HG03097 (cell line): ENCODE results near the gene SIGLEC7.

ENCODE experiments used
- ATAC-seq: cut with Tn5 transposase; IDR thresholded peaks from one replicate; pipeline ENCODE4 v1.9.1; 2021; ENCODE audit not compliant: unreplicated experiment, low FRiP score

Gene SIGLEC7

DNA sequence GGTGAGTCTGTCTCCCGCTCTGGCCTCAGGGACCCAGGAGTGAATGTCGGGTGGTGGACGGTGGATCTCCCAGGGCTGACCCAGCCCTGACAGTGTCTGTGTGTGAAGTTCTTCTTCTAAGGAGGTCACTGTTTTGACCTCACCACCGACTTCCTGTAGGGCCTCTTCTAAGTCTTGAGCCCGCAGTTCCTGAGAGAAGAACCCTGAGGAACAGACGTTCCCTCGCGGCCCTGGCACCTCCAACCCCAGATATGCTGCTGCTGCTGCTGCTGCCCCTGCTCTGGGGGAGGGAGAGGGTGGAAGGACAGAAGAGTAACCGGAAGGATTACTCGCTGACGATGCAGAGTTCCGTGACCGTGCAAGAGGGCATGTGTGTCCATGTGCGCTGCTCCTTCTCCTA, at the start of gene SIGLEC7:
Gene SIGLEC7, plus strand, starts transcription at position 183 of the 400 bp plus-strand sequence. Its CDS starts 69 bp downstream, at position 252.
- no peak for ATAC-seq

DNA sequence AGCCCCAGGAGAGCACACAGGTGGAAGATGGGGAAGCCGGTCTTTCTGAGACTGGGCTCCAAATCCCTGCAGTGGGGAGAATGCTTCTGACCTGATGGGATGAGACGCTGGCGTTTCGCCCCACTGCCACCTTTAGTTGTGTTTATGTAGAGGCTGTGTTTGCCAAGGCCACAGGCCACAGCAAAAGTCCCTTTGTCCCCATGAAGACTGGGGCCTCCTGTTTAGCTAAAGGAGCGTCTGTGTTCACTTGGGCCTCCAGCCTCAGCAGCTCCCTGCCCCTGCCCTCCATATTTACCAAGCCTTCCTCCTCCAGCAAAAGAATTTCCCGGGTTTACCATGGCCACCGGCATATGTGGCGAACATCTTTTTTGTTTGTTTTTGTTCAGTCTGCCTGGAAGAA, 49.0 kb upstream of the SIGLEC7 start:
- no peak for ATAC-seq

DNA sequence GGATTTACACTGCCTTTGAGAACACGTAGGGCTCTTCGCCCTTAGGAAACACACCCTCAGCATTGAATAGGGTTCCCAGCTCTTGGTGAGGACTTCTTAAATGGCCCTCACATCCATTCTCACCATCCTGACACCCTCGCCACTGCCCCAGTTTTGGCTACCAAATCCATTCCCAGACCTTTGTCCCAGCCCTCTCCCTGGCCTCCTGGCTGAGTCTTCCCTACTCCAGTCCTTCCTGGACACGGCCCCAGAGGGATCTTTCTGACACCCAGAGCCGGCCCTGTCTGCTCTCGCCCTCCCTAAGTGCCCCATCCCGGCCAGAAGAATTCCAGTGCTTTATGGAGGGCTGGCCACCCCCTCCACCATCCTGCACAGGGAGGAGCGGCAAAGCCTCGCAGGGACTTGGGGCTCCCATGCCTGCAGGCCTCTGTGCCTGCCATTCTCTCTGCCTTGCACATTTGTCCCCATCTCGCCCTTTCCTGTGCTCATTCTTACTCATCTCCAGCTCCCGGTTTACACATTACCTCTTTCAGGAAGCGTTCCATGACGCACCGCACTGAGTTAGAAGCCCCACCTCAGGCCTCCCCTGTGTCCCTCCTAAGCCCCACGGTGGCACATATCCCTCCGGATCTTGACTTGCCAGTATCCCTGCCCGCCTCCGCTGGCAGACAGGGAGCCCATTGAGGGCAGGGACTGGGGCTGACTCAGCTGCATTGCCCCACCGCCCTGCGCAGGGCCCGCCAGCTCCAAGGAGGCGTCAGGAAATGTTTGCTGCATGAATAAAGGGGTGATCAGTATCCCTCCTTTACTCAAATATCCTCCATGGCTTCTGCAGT, 48.4 kb upstream of the SIGLEC7 start:
- no peak for ATAC-seq

DNA sequence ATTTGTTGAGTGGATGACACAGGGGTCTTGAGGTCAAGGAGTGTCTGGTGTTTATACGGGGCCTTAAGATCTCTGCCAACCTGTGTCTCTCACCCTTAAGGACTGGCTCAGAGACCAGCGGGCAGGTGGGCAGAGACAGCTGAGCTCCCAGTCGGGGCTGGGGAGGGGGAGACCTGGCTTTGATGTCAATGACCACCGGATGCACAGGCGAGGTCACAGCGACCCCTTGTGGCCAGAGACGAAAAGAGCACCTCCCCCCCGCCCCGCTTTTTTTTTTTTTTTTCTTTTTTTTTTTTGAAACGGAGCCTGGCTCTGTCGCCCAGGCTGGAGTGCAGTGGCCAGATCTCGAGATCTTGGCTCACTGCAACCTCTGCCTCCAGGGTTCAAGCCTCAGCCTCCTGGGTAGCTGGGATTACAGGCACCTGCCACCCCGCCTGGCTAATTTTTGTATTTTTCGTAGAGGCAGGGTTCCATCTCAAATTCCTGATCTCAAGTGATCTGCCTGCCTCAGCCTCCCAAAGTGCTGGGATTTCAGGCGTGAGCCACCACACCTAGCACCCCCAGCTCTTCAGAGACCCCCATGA, 47.3 kb upstream of the SIGLEC7 start:
- ATAC-seq: no peak

DNA sequence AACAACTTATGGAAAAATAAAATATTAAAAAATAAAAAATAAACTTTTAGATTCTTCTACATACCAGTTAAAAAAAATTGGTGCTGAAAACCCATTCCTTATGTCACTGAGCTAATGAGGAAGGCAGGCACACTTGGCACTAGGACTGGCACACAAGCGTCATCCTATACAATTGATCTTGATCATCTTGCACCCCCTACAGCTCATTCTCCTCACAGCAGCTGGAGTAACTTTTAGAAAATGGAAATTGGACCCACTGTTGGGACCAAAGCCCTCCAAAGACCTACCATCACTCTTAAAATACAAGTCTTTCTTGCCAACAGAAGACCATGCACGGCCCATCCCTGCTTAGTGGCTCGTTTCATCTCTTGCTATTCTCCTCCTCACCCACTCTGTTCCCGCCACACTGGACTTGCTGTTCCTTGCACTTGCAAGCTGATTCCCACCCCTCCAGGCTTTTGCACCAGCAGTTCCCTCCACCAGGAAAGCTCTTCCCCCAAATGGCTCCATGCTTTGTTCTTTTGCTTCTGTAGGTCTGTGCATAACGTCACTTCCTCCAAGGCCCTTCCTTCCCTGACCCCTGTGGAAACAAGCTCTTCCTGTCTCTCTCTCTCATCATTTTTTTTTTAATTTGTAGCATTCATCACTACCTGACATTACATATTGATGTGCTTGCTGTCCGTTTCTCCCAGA, 45.5 kb upstream of the SIGLEC7 start:
- ATAC-seq: no peak

DNA sequence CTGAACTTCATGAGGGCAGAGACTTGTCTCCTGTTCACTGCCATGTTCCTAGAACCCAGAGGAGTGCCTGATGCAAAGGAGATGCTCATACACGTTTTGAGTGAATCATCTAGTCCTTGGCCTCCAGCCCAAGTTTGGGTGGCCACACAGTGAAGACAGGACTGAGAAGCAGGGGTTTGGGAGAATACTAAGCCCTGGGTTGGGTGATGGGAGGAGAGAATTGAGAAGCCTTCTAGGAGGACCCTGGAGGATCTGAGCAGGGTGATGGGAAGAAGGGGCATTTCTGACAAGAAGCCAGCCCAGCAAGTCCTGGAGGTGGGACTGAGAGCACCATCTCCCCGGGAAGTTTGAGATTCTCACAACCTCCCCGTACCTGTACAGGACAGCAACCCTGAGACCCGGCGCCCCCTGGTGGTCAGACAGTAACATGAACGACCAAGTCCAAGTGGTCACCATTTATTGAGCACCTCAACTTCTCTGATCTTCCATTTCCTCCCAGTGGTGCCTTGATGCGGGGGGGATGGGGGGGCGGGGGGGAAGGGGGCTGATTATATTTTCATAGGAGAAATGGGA, 44.8 kb upstream of the SIGLEC7 start:
- ATAC-seq: no peak

DNA sequence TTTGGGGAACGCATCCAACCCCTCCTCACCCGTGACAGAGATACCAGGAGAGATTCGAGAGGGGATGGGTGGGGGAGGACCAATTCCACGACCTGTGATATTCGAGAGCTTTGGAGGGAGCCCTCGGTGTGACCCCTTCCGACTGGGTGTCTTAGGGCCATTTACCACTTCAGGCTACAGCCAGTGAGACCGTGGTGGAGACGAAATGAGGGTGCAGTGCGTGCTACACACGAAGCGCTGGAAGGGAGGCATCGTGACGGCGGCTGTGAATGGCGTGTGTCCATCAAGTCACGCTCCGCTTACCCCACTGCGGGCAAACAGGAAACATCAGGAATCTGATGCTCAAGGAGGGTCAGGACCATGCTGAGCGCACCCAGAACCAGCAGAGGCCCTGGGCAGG, 44.3 kb upstream of the SIGLEC7 start:
- no peak for ATAC-seq

DNA sequence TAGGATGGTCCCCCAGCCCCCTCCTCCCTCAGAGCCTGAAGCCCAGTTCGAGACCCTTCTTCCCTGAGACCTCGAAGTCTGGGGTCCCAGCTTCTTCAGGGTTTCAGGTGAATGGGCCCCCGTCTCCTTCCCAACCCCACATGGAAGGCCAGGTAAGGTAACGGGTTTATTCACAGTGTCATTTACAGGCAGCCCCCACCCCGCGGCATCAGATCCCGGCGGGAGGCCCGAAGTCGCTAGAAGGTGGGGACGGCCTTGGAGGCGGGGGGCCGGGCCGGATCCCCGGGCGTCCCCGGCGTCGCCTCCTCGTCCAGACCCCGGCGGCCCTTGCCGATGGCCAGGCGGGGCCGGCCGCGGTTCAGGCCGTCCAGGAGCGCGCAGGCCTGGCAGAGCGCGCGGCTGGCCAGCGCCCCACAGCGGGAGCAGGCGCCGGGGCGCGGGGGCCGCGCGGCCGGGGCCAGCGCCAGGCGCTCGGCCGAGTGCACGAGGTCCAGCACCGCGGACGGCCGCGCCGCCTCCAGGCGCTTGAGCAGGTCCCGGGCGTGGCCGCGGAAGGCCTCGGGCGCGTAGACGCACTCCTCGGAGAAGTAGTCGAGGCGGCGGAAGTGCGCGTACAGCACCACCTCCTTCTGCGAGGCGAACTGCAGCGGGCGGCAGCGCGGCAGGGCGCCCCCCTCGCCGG, 43.6 kb upstream of the SIGLEC7 start:
- no peak for ATAC-seq

DNA sequence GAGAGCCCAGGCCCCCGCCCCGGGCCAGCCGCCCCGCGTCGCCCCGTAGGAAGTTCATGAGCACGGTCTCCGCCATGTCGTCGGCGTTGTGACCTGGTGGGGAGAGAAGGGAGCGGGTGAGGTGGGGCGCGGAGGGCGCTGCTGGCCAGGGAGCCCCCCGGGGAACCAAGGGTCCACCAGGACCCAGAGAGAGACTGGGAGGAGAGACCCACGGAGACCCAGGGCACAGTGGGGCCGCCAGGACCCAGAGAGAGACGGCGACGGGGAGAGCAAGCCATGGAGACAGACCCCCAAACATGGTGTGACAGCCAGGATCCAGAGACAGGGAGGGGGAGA, 43.1 kb upstream of the SIGLEC7 start:
- no peak for ATAC-seq

DNA sequence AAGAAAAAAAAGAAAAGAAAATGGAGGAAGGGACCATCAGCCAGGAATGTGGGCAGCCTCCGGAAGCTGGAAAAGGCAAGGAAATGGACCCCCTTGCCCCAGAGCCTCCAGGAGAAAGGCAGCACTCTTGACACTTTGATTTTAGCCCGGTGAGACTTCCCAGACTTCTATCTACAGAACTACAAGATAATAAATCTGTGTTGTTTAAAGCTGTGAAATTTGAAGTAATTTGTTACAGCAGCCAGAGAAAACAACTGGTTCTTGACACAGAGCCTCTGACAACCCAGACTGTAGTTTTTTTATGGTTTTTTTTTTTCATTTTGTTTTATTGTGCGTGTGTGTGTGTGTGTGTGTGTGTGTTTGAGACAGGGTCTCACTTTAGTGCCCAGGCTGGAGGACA, 41.5 kb upstream of the SIGLEC7 start:
- ATAC-seq: no peak

DNA sequence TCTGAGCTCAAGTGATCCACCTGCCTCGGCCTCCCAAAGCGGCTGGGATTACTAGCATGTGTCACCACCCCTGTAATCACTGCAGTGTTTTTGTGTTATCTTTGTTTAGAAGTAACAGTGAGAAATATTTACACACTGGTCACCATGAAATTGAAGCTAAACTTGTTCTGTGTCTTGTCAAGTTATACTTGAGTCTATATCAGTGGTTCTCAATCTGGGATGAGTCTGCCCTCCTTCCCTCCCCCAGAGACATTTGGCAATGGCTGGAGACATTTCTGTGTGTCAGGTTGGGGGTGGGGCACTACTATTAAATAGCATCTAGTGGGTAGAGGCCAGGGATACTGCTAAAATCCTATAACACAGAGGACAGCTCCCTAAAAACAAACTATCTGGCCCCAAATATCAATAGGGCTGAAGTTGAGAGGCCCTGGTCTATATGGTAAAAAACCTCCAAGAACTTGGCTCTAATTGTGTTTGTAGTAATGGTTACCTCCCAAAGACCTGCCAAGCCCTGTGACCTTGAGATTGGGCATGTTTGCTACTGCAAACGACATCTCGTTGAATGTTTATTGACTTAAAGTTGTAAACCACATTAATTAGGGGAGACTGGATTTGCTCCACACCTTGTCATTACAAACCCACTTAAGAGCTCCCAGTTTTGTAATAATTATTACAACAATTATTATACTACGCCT, 40.8 kb upstream of the SIGLEC7 start:
- no peak for ATAC-seq

DNA sequence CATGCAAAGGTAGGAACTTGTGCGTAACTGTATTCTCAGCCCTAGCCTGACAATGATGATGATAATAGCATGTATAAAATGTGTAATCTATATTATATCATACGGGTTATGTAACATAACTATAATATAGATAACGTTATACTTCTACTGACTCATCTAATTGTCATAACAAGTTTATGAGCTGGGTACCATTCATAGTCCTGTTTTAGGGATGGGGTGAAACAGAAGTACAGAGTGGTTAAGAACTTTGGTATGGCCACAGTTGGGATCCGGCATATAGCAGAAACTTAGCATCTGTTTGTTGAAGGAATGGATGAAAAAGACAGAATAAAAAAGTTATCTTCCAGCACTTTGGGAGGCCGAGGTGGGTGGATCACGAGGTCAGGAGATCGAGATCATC, 39.1 kb upstream of the SIGLEC7 start:
- no peak for ATAC-seq

DNA sequence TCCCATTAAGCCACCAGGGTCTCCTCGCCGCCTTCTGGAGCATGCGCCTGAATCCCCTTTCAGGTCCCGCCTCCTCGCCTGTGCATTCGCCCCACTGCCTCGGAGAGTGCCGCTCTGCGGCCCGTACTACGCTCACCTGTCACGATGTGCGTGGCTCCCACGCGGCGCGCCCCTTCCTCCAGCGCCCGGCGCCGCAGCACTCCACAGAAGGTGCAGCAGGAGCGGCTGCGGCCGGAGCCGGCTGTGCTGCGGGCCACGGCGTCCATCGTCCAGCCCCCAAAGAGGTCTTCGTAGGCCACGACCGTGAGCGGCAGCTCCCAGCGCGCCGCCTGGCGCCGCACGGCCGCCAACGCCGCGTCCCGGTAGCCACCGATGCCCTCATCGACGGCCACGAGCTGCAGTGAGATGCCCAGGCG, 38.2 kb upstream of the SIGLEC7 start:
- no peak for ATAC-seq

DNA sequence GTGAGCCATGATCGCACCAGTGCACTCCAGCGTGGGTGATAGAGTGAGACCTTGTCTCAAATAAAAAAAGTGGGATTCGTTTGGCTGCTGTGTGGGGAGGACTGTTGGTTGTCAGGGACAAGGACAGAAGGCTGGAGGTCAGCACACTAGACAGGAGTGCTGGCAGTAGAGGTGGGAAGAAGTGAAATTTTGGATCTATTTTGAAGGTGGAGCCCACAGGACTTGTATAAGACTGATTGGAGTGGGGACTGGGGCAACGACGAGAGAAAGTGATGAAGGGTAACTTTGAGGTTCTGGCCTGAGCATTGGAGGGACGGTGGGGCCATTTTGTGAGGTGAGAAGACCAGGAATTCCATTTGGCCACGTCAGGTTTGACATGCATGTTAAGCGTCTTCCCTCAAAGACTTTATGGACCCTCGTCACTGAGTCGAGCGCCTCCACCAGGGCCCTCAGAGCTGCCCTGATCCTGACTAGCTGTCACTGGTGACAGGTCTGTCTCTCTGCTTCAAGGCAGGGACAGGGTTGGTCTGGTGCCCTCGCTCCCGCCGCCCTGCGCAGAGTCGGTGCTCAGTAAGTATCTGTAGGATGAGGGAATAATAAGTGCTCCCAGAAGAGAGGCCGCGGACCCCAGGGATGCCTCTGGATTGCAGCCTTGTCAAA, 34.6 kb upstream of the SIGLEC7 start:
- no peak for ATAC-seq

DNA sequence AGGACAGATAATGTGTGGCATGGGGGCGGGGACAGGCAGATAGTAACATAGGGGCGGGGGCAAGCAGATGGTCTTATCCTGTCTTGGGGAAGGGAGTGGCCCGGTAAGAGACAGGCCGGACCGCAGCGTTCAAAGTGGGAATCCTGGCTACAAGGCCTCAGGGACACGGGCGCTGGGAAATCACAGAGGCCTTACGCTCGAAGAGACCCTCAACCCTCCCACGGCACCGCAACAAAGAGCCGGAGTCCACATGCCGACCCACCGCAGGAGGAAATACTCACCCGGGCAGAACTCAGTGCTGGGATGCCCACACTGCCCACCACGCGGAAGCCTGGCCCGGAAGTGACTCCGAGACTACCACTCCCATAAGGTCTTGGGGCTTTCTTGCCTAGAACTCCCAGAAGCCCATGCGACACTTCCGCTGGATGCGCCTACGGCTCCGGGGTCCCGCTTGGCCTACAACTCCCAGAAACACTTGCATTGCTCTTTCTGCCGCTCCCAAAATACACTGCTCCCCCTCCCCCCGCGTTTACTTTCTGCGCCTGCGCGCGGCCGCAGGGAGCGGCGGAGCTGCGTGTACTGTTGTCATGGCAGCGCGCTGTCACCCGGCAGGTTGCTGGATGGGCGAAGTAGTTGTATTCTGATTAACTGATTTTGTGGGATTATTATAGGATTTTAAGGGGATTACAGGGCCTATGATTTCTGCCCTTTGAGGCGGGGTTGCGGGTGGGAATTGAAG, 33.9 kb upstream of the SIGLEC7 start, which contains the start of gene CTU1:
Gene CTU1, minus strand, starts transcription at position 344 of the 739 bp plus-strand sequence. CDS start 3,840 bp downstream, outside the sequence.
- ATAC-seq: peak; percentile 95

DNA sequence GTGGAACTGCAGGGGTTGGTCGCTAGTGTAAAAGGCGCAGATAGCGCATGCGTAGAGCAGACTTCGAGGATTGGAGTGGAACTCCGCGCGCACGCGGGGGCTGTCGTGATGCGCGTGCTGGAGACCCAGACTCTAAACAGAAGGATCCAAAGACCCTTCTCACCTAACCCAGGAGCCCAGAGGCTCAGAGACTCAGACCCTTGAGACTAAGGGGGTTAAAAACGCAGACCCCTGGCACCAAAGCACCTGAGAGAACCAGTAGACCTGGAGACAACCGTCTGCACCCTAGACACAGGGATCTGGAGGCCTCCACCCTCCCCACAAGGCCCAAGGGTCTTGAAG, 33.3 kb upstream of the SIGLEC7 start:
- peak; percentile 19 for ATAC-seq

DNA sequence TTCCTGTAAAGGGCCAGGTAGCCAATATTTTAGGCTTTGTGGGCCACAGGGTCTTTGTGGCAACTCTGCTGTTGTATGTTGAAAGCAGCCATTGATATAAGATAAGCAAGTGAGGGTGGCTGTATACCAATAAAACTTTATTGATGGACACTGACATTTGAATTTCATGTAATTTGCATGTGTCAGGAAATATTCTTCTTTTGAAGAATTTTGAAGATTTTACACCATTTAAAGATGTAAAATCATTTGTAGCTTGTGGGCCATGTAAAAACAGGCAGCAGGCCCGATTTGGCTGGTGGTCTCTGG, 31.5 kb upstream of the SIGLEC7 start:
- no peak for ATAC-seq

DNA sequence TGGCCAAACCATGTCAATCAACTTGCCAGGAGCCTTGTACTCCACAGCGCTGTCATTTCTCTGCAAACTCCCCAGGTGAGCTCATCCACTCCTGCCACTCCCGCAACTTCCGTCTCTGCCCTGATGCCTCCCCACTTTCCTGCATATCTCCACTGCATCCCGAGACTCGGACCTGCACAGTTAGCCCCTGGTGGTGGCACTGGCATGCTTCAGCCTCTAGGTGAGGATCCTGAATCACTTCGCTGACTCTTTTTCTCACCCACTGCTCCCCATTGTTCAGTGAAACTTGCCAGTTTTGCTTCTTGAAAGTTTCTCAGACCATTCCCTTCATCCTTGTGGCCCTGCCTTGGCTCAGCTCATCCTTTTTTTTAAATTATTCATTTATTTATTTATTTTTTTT, 30.5 kb upstream of the SIGLEC7 start:
- ATAC-seq: no peak

DNA sequence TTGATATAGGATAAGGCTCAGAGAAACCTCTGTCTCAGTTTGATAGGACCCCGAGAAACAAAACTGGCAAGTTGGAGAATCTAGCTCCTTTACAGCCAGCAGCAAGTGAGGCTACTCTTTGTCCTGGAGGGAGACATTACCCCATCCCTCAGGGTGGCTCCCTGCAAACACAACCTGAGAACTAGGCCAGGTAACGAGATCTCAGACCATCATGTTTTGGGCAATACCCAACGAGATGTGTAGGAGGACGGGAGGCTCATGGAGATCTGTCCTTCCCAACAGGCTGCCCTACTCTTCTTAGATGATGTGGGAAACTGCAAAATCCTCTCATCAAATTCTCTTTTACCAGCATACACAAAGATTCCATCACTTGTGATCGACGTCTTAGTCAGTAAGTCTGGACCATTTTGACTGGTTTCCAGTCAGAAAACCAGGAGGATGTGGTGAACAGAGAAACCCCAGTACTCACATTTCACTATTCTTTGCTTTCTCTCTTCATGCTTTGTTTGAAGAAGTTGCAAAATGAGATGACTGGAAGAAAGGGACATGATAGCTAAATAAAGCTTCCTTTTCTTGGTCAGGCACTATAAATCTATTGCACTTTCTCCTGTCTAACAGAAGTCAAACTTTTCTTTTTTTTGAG, 27.9 kb upstream of the SIGLEC7 start:
- no peak for ATAC-seq
